ENCODE results near the gene TRIM45.

DNA sequence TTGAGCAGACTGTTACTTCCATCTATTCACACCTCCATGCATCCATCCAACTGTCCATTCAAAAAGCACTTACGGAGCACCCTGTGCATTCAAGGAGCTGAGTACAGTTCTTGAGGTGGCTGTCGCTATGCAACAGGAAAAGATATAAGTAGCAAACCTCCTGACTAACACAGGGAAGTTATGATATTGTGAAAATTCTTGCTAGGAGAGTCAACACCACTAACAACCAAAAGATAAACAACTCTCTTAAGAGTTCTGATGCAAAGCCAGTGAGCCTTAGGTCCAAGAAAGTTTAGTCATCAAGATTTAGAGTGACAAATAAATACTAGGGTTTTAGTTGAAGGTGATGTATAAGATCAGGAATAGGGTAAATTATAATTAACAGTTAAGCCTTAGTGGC is 44.5 kb upstream of the TRIM45 start:
- TF ChIP-seq, protein P1, sequence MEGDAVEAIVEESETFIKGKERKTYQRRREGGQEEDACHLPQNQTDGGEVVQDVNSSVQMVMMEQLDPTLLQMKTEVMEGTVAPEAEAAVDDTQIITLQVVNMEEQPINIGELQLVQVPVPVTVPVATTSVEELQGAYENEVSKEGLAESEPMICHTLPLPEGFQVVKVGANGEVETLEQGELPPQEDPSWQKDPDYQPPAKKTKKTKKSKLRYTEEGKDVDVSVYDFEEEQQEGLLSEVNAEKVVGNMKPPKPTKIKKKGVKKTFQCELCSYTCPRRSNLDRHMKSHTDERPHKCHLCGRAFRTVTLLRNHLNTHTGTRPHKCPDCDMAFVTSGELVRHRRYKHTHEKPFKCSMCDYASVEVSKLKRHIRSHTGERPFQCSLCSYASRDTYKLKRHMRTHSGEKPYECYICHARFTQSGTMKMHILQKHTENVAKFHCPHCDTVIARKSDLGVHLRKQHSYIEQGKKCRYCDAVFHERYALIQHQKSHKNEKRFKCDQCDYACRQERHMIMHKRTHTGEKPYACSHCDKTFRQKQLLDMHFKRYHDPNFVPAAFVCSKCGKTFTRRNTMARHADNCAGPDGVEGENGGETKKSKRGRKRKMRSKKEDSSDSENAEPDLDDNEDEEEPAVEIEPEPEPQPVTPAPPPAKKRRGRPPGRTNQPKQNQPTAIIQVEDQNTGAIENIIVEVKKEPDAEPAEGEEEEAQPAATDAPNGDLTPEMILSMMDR (IDR thresholded peaks at IDR 0.05; ENCODE audit: insufficient read depth, low read length, poor library complexity, severe bottlenecking): no peak
- TF ChIP-seq EZH2phosphoT487 (conservative IDR thresholded peaks at IDR 0.05; ENCODE audit: low read length): no peak

Data from SU-DHL-6 (cell line).